ENCODE measurements around the gene KLHL17. TPM values are rescaled to one million over a fixed set of nuclear protein-coding genes. Genes with fewer than 3 reads are reported as not detected.

KLHL17 gene
- total RNA-seq: 10.6 TPM

DNA sequence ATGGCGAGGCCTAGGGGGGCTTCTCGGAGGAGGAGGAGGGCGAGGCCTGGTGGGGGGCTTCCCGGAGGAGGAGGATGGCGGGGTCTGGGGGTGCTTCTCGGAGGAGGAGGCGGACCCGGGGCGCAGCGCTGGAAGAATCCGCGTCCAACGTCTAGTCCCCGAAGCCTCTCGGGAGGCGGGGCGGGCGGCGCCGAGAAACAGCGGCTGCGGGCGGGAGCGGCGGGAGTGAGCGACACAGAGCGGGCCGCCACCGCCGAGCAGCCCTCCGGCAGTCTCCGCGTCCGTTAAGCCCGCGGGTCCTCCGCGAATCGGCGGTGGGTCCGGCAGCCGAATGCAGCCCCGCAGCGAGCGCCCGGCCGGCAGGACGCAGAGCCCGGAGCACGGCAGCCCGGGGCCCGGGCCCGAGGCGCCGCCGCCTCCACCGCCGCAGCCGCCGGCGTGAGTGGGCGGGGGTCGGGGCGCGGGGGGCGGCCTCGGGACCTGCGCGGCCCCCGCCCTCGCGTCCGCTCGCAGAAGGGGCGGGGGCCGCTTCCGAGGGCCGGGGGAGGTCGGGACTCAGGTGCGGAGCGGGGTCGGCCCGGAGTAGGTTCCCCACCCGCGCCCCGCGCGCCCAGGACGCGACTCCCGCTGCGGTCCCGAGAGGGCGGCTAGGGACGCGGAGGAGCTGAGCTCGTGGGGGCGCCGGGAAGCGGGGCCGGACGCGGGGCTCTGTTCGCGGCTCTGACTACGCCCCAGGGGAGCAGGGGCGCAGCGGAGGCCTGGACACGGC is at the start of gene KLHL17:
TSS of gene KLHL17 (plus strand) at position 222 of the 769 bp plus-strand sequence. CDS start at position 332, 110 bp downstream.
- ATAC-seq (peak; percentile 35), DNase-seq (ENCODE audit: low spot score) (peak; percentile 85)
- intact Hi-C loops (cut with DNase I): no loop called here

DNA sequence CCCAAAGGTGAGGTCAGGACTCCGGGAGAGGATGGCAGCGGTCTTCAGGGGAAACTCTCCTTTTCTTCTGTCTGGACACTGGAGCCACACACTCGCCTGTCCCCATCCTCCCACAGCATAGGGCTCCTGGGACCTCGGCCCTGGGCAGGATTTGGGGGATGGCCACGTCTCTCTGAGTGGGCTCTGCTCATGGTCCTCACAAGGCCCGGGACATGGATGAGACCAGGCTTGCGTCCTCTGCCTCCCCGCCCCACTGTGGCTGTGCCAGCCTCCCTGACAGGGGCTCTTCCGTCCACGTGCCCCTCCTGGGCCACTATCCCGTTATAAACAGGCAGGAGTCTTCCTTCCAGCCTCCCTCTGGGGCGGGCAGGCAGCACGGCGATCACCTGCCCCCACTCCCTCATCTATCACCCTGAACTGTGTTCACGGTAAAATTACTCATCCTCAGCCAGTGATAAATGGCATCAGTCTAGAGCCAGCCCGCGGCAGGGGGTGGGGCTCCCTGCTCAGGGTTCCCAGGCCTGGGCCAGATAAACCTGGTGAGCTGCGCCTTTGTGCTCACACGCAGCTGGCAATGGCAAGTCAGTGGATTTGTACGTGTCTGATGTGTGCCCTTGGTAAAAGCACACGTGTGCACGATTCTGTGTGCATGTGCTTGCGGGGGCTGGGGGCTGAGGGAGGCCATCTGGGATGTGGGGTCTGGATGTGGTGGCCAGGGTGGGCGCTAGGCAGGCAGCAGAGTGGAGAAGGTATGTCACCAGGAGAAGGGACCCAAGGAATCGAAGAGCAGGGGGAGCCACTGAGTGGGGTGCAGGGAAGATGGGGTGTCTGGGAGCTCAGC is 49.3 kb upstream of the KLHL17 start:
- intact Hi-C loops (cut with DNase I): no loop called here
- ATAC-seq (no peak), DNase-seq (ENCODE audit: low spot score) (no peak)

DNA sequence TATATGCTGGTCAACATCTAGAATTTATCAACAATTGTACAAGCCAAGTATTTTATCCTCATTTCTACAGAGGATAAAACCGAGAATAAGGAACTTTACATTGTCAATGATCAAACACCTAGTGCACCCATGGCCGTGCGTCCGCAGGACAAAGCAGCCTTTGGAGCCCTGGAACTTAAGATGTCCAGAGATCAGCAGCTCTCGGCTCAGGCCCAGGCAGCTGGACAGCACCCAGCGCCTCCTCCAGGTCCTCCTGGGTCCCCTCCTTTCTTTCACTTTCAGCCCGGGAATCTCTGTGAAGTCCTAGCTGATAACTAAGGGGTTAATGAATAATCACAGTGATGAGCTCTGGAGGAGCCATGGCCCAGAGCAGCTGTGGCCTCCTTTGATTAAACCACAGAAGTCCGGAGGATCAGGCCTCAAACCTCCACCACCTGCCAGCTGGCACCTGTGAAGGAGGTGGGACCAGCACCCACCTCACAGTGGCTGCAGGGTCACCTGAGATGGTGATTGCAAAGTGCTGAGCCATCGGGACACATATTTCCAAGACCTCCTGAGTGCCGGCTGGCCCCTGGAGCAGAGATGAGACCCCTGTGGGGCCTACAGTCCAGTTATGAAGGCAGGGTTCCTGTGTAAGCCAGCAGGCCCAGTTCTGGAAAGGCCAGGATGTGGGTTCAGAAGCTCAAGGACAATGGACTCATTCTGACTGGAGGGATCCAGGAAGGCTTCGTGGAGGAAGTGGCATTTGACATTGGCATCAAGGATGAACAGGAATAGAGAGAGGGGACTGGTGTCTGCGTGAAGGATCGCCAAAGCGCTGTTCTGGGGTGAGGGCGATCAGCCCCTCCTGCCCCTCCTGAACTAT is 48.3 kb upstream of the KLHL17 start:
- no peak for ATAC-seq
- intact Hi-C loops (cut with DNase I): no loop called here
- DNase-seq (ENCODE audit: low spot score): no peak

DNA sequence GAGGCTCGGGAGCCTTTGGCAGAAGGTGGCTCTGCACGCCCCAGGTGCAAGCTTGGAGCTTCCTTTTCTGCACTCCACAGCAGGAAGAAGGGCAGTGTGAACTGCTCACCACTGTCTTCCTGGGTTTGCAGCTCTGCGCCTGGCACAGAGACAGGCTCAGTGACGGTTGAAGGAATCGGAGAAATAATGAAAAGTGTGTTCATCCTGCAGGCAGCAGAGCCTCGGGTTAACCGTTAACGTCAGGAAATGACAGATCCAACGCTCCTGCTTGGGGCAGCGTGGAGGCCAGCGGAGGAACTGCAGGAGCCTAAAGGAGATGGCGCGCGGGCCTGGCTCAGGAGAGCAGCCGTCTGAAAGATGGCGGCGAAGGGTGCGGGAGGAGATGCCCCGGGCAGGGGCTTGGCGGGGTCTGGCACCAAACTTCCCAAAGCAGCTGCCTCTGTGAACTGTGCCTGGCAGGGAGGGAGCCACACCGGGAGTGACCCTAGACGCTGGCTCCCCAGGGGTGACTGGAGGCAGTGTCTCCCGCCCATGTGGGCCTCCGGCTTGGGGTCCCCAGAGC is 47.6 kb upstream of the KLHL17 start:
- no peak for DNase-seq (ENCODE audit: low spot score)
- no peak for ATAC-seq
- intact Hi-C loops (cut with DNase I): no loop called here

DNA sequence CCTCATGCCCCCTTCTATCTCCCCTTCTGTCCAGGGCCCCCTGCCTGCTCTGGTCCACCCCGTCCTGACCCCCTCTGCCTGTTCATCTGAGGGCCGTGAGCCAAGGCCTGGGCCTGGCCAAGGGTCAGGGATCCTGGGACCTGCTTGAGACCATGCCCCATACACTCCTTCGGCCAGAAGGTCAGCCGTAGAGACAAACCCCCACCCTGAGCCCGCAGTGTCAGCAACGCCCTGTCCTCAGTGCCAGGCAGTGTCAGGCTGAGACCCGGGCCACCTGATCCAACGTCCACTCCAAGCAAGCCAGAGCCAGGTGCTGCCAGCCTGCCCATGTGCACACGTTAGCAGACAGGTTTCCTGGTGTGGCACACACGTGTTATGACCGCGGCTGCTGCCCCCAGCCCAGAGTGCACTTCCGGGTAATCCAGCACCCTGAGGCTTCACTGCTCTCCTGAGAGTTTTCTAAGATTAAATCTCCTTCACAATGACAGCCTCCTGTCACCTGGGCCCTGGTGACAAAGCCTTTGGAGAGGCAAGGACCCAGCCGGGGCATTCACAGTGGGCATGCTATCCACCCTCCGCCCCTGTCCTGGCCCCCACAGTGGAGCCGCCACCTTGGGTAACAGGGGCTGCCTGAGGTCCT is 46.8 kb upstream of the KLHL17 start:
- no peak for DNase-seq (ENCODE audit: low spot score)
- ATAC-seq: no peak
- intact Hi-C loops (cut with DNase I): no loop called here

DNA sequence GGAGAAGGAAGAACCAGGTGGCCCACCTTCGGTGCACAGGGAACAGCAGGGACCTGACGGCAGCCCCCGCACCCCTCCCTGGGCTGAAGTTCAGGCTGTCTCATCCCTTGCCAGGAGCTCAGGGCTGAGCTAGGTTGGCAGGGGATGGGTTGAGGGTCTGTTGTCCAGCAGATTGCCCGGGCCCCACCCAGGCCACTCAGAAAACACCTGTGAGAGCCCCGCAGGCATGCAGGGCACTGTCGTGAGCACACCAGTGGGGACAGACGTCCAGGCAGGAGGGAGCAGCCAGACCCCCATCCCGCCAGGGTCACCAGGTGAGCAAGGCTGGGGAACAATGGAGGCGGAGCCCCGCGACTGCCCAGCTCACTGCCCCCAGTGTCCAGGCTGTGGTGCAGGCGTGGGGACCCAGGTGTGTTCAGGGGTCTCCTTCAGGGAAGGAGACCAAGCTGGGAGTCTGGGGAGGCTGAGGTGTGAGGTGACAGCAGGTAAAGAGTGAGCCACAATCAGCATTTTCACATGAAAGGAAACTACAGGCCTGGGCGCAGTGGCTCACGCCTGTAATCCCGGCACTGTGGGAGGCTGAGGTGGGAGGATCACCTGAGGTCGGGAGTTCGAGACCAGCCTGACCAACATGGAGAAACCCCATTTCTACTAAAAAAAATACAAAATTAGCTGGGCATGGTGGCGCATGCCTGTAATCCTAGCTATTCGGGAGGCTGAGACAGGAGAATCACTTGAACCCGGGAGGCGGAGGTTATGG is 46.1 kb upstream of the KLHL17 start:
- DNase-seq (ENCODE audit: low spot score) (no peak), ATAC-seq (no peak)
- intact Hi-C loops (cut with DNase I): no loop called here

DNA sequence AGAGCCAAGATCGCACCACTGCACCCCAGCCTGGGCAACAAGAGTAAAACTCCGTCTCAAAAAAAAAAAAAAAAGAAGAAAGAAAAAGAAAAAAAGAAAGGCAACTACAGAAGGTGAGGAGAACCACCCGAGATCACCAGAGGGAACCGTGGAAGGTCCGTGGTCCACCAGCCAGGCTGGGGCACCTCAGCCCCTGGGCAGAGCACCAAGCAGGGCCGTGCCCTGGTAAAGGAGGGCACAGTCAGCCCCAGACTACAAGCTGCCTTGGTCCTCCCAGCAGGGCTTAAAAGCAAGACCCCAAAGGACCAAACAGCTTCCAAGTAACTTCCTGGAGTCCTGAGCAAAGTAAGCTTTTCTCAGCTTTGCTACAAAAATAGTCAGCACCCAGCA is 45.5 kb upstream of the KLHL17 start:
- DNase-seq (ENCODE audit: low spot score) (no peak), ATAC-seq (no peak)
- intact Hi-C loops (cut with DNase I): no loop called here

DNA sequence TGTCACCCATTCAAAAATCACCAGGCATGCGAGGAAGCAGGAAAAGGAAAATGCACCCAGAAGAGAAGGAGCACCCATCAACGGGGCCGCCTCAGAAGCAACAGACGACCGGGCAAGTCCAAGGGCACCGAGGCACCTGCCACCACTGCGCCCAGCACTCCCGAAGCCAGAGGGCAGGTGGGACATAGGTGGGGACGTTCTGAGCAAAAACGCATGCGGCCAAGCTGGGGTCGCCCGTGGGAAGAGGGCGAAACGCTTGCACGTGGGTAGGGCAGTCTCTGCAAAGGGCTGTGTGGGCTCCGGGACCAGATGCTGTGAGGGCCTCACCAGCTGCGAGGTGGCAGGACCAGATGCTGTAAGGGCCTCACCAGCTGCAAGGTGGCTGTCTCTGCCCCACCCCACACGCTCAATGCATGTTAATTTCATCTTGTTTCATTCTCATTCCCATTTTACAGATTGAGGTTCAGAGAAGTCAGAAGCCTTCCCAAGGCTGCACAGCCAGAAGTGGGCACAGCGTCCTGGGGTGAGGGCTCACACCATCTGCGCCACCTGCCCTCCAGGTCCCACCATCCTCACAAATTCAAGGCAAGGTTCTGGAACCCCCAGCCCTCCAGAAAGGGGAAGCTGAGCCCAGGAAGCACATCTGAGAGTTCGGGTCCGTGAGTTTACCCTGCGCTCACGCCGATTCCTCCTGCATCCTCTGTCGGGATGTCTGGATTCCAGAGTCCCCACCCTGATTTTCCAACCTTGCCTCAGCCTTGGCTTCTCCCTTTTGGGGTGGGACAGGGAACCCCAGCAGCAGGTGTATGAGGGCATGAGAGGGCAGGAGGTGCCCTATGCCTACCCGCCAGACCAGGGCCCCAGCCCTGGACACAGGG is 44.9 kb upstream of the KLHL17 start:
- ATAC-seq (no peak), DNase-seq (ENCODE audit: low spot score) (no peak)
- intact Hi-C loops (cut with DNase I): no loop called here

DNA sequence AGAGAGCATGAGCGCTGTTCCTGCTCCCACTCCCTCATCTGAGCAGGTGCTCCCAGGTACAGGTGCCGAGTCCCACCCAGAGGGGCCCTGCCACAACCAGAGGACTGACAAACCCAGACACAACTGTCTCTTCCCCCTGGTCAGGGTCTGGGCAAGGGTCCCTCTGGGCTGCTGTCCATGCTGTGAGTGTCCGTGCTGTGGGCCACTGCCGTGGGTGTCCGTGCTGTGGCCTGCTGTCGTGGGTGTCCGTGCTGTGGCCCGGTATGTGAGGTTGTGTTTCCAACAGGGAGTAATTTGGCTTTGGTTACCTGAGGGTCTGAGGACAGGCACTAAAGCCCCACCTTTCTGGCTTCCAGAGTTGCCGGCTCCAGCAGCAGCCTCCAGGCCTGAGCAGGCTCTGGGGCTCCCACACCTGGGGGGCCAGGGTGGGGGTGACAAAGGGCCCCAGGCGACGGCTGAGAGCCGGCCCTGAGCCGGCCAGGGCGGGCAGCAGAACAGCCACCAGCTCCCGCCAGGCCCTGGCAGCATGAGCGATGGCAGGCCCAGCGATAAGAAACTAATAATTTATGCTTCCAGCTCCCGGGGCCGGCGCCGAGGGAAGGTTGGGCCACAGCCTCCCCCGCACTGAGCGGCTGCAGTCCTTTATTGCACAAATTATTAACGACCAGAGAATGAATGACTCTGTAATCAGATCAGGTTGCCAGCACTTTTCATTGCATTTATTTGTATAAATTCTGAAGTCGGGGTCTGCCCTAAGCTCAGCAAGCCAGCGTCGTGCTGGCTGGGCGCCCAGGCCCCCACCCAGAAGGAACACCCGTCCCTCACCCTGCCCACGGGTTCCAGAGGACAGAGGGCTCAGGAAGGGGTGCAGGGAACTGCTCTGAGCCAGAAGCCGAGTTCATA is 44.0 kb upstream of the KLHL17 start:
- intact Hi-C loops (cut with DNase I): no loop called here
- no peak for DNase-seq (ENCODE audit: low spot score)

DNA sequence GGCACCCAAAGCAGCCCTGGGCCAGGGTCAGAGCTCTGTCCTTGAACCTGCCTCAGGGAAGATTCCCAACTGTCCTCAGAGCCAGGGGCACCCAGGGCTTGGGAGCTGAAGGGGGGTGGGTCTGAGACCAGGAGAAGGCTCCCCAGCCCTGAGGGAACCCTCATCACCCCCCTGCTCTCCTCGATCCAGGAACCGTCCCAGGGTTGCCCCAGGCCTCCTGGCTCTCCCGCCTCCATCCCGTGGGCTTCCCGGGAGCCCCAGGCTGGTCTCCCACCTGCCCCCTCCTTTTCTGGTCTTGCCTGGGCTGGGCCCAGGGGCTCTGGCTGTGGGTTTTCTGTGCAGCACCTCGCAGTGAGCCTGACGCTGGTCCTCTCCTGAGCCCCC is 43.3 kb upstream of the KLHL17 start:
- intact Hi-C loops (cut with DNase I): no loop called here
- no peak for DNase-seq (ENCODE audit: low spot score)
- ATAC-seq: no peak

More for the DNA sequence above, 44.0 kb upstream of the KLHL17 start:
- no peak for ATAC-seq

DNA sequence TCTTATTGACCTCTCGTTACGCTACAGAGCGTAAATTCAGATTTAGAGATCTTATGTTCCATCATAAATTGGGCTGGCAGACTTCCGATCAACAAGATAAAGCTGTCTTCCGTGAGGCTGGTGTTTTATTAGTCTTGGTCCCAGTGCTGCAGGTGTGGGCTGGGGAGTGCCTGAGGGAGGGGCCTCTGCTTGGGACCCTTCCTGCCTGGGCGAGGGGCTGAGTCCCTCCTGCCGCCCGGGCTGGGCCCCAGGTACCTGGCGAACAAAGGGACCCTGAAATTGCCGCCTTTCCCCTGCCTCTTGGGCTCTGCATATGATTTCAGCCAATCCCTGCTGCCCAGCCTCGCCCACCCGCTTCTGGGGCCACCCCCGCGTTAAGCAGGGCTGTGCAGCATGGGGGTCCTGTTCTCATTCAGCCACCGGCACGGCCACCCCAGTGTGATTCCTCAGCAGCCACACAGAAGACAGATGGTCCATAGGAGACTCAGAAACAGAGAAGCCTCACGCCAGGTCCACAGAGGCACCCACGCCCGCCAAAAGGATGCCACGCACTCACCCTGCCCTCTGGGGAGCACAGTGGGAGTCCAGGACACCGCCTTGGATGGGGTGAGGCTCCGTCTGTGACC is 42.8 kb upstream of the KLHL17 start:
- DNase-seq (ENCODE audit: low spot score) (no peak), ATAC-seq (no peak)
- intact Hi-C loops (cut with DNase I): no loop called here

DNA sequence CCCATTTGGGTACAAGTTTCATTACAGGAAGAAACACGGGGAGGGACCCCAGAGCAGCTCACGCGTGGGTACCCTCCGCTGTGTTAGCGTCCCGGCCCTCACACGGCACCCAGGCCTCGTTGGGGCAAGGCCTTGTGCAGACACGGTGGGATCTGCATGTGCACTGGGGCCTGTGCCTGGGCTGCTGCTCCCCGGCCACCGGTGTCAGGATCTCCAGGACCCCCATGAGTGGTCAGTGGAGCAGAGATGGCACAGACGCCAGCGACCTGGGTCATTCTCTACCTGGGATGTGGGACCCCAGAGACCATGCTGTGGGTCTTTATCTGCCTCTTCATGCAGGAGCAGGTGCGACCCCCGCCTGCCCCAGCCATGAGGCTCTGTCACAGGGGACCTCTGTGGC is 42.0 kb upstream of the KLHL17 start:
- DNase-seq (ENCODE audit: low spot score) (no peak), ATAC-seq (no peak)
- intact Hi-C loops (cut with DNase I): no loop called here

DNA sequence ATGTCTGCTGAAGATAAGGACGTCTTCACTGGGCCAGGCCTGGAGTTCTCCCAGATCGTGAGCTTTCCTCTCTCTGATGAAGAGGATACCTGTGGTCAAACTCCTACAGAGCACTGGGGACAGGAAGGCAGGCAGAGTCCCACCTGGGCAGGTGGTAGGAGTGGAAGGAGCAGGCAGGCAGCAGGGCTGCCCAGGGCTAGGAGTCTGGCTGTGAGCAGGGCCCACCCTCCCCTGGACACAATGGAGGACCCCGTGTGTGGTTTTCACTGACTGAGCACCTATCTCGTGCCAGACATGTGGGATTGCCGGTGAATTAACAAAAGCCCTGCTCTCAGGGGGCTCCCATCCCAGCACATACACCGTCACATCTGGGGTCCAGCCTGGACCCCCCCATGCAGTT is 41.5 kb upstream of the KLHL17 start:
- ATAC-seq (no peak), DNase-seq (ENCODE audit: low spot score) (no peak)
- intact Hi-C loops (cut with DNase I): no loop called here

DNA sequence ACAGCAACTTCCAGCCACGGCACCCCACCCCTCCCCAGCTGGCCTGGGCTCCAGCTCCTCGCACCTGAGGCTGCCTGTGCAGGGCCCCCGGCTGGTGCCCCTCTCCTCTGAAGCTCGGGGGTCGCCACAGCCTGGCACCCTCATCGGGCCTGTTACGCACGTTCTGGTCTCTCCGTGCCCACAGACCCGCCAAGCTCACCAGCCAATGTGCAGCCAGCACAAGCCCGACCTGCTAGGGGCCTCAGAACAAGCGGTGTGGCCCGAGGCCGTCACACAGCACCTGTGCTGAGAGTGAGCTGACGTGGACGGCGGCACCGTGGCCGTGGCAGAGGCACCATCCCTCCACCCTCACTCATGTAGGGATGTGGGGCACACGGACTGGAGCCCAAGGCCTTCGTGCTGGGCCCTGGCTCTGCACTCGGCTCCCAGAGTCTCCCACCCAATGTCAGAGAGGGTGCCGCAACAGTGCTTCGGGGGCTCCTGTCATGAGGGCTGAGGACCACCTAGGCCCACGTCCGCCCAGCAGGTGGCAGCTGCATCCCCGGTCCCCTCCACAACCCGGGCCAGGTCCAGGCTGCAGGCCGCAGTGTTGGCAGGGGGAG is 41.0 kb upstream of the KLHL17 start:
- ATAC-seq: no peak
- intact Hi-C loops (cut with DNase I): no loop called here
- DNase-seq (ENCODE audit: low spot score): no peak

DNA sequence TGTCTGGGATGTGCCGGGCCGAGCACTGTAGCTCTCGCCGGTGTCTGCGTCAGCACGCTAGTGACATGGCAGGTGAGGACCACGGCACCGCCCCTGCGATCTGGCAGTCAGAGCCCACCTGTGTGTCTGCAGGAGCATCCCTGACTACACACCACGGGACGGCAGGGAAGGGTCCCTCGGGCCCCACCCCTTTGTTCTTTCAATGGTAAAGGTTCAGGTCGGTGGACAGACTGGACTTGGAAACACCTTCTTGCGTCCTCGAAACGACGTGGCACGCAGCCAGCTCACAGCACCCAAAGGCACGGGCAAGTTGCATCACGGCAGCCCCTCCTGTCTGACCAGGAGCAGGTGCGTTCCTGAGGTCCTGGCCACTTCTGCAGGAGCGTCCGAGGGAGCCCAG is 40.4 kb upstream of the KLHL17 start:
- DNase-seq (ENCODE audit: low spot score) (no peak), ATAC-seq (no peak)
- intact Hi-C loops (cut with DNase I): no loop called here

Data from sciatic nerve (tissue), 2 donors.